ENCODE data around the gene CCDC82.

Gene CCDC82

DNA sequence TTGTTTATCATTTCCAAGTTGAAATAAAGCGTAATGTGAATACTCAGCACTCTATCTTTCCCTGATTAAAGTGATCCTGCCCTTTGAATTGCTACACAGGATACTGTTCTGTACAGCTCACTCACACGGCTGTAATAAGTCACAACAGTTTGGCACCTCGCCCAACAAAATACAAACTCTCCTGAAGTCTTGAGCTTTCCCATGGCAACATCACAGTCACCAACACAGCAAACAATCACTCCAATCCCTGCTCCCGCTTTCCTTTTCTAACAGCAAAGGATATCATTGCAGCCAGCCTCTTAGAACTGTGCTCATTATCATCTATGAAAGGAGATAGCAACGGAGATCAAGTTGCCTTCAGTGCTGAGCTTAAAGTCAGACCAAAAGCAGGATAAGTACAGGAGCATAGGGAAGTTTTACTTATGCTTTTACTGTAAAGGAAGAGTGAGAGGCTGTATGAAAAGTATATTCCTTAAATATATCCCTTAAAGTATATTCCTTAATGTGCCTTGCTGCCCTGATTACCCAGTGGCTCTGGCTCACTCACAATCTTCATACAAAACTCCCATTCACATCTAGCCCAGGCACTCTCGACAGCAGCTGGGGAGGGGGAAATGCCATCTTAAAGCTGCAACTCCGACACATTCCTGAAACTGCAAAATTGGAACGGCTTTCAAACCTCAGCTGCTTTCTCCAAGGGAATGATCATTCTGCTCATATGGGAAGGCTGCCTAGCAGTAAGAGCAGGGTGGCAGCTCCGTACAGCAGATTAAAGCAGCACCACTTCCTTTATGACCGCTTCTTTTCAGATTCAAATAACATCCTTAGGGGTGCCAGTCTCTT is 82.6 kb downstream of the CCDC82 start:
- DNase-seq (ENCODE audit: low read depth in 2 of 2) = no peak

DNA sequence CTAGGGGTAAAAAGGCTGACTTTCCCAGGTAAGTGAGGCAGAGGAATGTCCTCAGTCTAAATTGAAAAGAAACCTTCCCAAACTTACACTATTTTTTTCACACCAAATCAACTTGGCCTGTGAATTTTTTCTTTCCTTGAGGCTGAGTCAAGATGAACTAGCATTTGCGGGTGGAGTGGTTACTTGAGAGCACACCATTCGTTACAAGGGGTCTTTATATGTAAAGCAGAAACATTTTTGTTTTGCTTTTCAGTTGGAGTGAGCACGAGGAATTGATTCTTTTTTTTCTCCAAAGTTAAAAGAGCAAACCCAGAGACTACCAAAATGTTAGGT is 83.1 kb downstream of the CCDC82 start:
- no peak for DNase-seq (ENCODE audit: low read depth in 2 of 2)

DNA sequence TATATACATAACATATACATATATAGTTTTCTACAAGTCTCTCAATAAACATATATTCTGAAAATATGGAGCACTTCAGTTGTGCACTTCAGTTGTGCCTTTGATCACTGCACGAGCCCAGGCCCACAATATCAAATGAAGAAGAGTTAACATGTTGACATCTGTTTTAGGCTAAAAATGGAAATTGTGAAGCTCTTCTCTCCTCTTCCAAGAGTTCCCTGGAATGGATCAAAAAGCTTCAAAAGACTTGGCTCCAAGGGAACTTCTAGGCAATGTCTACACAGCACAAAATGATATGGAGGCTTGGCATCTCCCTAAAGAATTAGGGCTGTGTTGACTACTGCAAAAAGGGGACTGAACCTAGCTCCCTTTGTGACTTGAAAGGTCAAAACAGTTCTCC is 83.6 kb downstream of the CCDC82 start:
- no peak for DNase-seq (ENCODE audit: low read depth in 2 of 2)

DNA sequence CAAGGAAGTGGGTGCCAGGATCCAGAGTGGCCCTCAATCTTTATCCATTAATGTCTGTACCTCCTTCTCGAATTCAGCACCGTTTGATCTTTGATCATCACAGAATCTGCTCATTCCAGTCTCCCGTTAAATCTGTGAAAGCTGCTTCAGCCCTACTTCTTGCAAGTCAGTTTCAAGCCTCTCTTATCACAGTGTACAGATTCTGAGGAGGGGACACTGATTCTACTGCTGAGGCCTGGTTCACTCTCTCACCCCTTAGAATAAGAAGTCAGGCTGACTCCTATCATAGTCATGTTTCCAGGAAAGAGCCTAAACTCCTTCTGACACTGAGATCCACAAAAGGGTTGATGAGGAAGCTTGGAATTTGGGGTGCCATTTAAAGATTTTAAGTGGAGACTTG is 85.7 kb downstream of the CCDC82 start:
- no peak for DNase-seq (ENCODE audit: low read depth in 2 of 2)

DNA sequence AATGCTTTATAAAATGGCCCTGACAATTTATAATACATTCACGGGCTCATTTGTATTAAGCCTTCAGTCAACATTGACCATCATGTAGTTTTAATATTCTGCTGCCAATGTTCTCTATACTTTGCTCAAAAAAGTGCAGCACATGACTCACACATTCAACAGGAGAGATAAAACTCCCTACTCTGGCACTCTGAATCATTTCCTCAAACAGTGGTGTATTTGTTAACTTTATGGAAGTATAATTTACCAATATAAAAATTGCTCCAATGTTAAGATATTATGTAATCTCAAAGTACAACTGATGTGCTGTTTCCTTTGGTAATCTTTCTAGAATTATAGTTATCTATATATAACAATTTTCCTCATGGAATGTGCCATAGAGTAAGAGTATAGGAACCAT is 86.6 kb downstream of the CCDC82 start:
- DNase-seq (ENCODE audit: low read depth in 2 of 2) = no peak
